PFSK-1 (cell line): ENCODE measurements around the gene KCNQ5.

Source experiments
- FOXP2 ChIP-seq: optimal IDR thresholded peaks from 2 replicates; pipeline ENCODE3; 2011; ENCODE audit warnings: borderline replicate concordance, control low read depth, inconsistent platforms; ENCODE audit not compliant: insufficient read depth; ENCODE audit errors: extremely low read length, extremely low read depth
- POLR2AphosphoS5 ChIP-seq: IDR thresholded peaks from 2 replicates; pipeline ENCODE4 v1.6.1; 2012; ENCODE audit warnings: low read depth, mild to moderate bottlenecking, control low read depth, low read length, moderate library complexity
- SIN3A ChIP-seq: IDR thresholded peaks from 2 replicates; pipeline ENCODE4 v1.6.1; 2012; ENCODE audit warnings: mild to moderate bottlenecking, low read length, moderate library complexity, borderline replicate concordance; ENCODE audit not compliant: insufficient read depth
- TAF1 ChIP-seq: IDR thresholded peaks from 2 replicates; pipeline ENCODE4 v1.6.1; 2012; ENCODE audit warnings: low read length, control low read depth, borderline replicate concordance; ENCODE audit not compliant: insufficient read depth
- TF ChIP-seq, protein P1 (sequence below), 2 experiments: IDR thresholded peaks; 2 replicates each; pipeline versions ENCODE4 v1.6.1 to v1.8.0; 2011 to 2012; ENCODE audit warnings: low read depth in 2 of 2, low read length in 2 of 2, control low read depth in 1 of 2, inconsistent platforms in 1 of 2, mild to moderate bottlenecking in 1 of 2, moderate library complexity in 1 of 2; ENCODE audit not compliant: insufficient read depth in 1 of 2

DNA sequence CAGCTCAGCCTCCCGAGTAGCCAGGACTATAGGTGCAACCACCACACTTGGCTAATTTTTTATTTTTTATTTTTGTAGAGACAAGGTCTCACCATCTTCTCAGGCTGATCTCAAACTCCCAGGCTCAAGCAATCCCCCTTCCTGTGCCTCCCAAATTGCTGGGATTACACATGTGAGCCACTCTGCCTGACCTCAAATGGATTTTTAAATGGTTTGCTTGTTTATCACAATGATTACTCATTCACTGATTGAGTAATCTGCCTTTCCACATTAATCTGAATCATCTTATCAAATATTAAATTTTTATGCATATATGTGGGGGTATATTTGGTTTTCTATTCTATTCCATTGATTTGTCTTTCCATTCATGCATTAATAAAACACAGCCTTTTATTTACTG, 612.9 kb downstream of the KCNQ5 start:
- TF ChIP-seq TAF1 = no peak
- TF ChIP-seq, protein P1, sequence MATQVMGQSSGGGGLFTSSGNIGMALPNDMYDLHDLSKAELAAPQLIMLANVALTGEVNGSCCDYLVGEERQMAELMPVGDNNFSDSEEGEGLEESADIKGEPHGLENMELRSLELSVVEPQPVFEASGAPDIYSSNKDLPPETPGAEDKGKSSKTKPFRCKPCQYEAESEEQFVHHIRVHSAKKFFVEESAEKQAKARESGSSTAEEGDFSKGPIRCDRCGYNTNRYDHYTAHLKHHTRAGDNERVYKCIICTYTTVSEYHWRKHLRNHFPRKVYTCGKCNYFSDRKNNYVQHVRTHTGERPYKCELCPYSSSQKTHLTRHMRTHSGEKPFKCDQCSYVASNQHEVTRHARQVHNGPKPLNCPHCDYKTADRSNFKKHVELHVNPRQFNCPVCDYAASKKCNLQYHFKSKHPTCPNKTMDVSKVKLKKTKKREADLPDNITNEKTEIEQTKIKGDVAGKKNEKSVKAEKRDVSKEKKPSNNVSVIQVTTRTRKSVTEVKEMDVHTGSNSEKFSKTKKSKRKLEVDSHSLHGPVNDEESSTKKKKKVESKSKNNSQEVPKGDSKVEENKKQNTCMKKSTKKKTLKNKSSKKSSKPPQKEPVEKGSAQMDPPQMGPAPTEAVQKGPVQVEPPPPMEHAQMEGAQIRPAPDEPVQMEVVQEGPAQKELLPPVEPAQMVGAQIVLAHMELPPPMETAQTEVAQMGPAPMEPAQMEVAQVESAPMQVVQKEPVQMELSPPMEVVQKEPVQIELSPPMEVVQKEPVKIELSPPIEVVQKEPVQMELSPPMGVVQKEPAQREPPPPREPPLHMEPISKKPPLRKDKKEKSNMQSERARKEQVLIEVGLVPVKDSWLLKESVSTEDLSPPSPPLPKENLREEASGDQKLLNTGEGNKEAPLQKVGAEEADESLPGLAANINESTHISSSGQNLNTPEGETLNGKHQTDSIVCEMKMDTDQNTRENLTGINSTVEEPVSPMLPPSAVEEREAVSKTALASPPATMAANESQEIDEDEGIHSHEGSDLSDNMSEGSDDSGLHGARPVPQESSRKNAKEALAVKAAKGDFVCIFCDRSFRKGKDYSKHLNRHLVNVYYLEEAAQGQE (IDR thresholded peaks at IDR 0.05; ENCODE audit: insufficient read depth in 1 of 2, low read depth in 2 of 2, low read length in 2 of 2) = no peak
- TF ChIP-seq POLR2AphosphoS5 = no peak
- no peak for TF ChIP-seq SIN3A
- no peak for TF ChIP-seq FOXP2
